Endothelial cell (in vitro differentiated cells): Measurements from ENCODE around the gene ZNF792. TPM values are rescaled to one million over a fixed set of nuclear protein-coding genes. Genes with fewer than 3 reads are reported as not detected.
A peak's percentile ranks its signal among the peaks of the same experiment; 100 is the strongest.

Experiments used
- DNase-seq: peaks from one replicate; pipeline ENCODE4 v3.0.0; 2021; ENCODE audit warnings: low spot score
- H3K27ac Mint-ChIP-seq: one replicate; pipeline ENCODE4 v1.8.0; 2021; ENCODE audit warnings: mixed read lengths, inconsistent platforms; ENCODE audit not compliant: unreplicated experiment
- H3K27me3 Mint-ChIP-seq: one replicate; pipeline ENCODE4 v1.8.0; 2021; ENCODE audit warnings: mild to moderate bottlenecking, moderate library complexity, mixed read lengths, inconsistent platforms; ENCODE audit not compliant: unreplicated experiment
- H3K36me3 Mint-ChIP-seq: one replicate; pipeline ENCODE4 v1.8.0; 2021; ENCODE audit warnings: mild to moderate bottlenecking, low read depth, mixed read lengths, inconsistent platforms; ENCODE audit not compliant: unreplicated experiment
- H3K4me1 Mint-ChIP-seq: one replicate; pipeline ENCODE4 v1.8.0; 2021; ENCODE audit warnings: mild to moderate bottlenecking, mixed read lengths, inconsistent platforms; ENCODE audit not compliant: unreplicated experiment
- H3K4me3 Mint-ChIP-seq: one replicate; pipeline ENCODE4 v1.8.0; 2021; ENCODE audit warnings: mild to moderate bottlenecking, mixed read lengths, inconsistent platforms; ENCODE audit not compliant: unreplicated experiment
- H3K9me3 Mint-ChIP-seq: one replicate; pipeline ENCODE4 v1.8.0; 2021; ENCODE audit warnings: mixed read lengths, inconsistent platforms; ENCODE audit not compliant: unreplicated experiment
- long read RNA-seq: library from polyadenylated mRNA; unstranded; transcript quantifications from one replicate; pipeline ENCODE4 v2.0.0, GENCODE V29; 2020; ENCODE audit not compliant: unreplicated experiment
- total RNA-seq: library from RNA; stranded (reverse); fragmentation: NEBNext Ultra II Directional; extraction: Animal tissue kit (Norgen Biotek cat#: 25700); gene quantifications from one replicate; pipeline ENCODE4 v1.2.1, GENCODE V29; 2021; ENCODE audit not compliant: unreplicated experiment
- TF ChIP-seq, protein P1 (sequence below): fragments of 200-600 bp; sonication (generic); IDR thresholded peaks from one replicate; pipeline ENCODE4 v1.5.0; 2021; ENCODE audit warnings: antibody characterized with exemption; ENCODE audit not compliant: unreplicated experiment

ZNF792 gene
- 68.6 TPM for total RNA-seq
- long read RNA-seq, transcript ZNF792-201 (4 exons, 3,888 nt): major isoform, 11 of 14 reads
- long read RNA-seq, partial matches to known transcripts: 0 of 14 reads
- long read RNA-seq, other reads (novel, unspliced or antisense): 3 of 14 reads

DNA sequence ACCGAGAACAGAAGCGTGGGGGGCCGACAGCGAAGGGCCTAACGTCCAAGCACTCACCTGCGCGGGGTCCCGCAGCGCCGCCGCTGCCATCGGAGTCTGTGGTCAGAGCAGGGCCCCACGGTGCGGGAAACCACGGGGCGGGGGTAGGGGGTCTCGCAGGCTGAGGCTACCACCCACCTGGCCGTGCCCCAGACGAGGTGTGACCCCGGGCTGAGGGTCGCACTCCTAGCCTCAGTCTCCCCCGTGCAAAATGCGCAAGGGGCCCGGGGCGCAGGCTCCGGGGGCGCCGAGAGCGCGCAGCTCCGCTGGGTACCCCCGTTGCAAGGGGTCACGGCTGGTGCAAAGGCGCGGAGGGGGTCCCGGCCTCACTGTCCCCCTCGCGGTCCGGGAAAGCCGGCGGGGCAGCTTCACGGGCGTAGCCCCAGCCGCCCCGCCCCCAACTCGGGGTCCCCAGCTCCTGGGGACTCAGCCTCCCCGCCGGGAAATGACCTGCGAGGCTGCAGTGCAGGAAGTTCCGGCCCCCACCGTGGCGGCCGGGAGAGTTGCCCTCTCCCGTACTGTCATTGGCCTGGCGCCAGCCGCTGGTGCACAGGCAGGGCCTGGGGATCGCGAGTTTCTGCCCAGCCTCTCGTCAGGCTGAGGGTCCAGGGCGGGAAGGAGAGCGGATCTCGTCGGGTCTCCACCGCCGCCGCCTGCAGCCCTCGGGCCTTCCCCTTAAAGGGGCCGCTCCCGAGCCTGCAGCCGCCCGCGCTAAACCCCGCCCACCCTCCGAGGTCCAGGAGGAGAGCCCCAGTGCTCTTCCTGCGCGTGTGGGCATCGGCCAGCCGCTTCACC is at the start of gene ZNF792:
Gene ZNF792 (minus strand): TSS at position 657 of the 834 bp plus-strand sequence. CDS start 567 bp downstream, at position 90.
- Mint-ChIP-seq H3K27me3 (peaks cover 44% of the 10 kb centered on the region), H3K4me1 (peaks cover 39% of the 10 kb centered on the region), H3K36me3 (peaks cover 60% of the 10 kb centered on the region), H3K9me3 (peaks cover 48% of the 10 kb centered on the region), H3K27ac (peak within 1 kb of the TSS; percentile 100), H3K4me3 (peak within 1 kb of the TSS; percentile 99)
- TF ChIP-seq, protein P1, sequence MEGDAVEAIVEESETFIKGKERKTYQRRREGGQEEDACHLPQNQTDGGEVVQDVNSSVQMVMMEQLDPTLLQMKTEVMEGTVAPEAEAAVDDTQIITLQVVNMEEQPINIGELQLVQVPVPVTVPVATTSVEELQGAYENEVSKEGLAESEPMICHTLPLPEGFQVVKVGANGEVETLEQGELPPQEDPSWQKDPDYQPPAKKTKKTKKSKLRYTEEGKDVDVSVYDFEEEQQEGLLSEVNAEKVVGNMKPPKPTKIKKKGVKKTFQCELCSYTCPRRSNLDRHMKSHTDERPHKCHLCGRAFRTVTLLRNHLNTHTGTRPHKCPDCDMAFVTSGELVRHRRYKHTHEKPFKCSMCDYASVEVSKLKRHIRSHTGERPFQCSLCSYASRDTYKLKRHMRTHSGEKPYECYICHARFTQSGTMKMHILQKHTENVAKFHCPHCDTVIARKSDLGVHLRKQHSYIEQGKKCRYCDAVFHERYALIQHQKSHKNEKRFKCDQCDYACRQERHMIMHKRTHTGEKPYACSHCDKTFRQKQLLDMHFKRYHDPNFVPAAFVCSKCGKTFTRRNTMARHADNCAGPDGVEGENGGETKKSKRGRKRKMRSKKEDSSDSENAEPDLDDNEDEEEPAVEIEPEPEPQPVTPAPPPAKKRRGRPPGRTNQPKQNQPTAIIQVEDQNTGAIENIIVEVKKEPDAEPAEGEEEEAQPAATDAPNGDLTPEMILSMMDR: no peak
- peak; percentile 87 for DNase-seq

DNA sequence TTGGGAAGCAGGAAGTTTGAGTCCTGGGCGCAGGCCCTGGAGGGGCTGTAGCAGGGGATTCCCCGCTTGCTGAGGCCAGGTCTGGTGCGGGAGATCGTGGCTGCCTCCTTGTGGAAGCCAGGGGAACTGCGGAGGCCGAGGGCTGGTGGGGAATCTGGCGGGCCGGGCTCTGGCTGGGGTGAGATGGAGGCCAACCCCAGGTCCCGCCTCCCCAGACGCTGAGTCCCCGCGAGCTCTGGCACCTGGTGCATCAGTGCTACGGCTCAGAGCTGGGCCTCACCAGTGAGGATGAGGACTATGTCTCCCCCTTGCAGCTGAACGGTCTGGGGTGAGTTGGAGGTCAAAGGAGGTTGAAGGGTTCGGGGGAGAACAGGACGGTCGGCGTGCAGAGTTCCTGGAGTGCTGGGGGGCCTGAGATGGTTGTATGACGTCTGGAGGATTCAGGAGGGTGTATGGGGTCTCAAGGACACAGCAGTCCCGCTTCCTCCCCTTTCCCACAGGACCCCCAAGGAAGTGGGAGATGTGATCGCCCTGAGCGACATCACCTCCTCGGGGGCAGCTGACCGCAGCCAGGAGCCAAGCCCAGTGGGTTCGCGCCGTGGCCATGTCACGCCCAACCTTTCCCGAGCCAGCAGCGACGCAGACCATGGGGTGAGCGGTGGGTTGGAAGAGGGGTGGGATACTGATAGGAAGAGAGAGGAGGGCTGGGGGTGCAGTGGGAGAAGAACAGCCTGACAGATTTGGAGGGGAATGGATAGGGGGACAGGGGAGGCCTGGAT is 49.2 kb upstream of the ZNF792 start:
- H3K4me1 Mint-ChIP-seq: peaks cover 14% of the 10 kb centered on the region
- DNase-seq: peak; percentile 80
- H3K9me3 Mint-ChIP-seq: no peaks in the 10 kb centered on the region
- no peak overlapping the region for H3K27ac Mint-ChIP-seq
- H3K36me3 Mint-ChIP-seq: peaks cover 51% of the 10 kb centered on the region
- H3K27me3 Mint-ChIP-seq: peaks cover 12% of the 10 kb centered on the region
- peak overlapping the region; percentile 63 for H3K4me3 Mint-ChIP-seq
- TF ChIP-seq, protein P1: peak; percentile 94

DNA sequence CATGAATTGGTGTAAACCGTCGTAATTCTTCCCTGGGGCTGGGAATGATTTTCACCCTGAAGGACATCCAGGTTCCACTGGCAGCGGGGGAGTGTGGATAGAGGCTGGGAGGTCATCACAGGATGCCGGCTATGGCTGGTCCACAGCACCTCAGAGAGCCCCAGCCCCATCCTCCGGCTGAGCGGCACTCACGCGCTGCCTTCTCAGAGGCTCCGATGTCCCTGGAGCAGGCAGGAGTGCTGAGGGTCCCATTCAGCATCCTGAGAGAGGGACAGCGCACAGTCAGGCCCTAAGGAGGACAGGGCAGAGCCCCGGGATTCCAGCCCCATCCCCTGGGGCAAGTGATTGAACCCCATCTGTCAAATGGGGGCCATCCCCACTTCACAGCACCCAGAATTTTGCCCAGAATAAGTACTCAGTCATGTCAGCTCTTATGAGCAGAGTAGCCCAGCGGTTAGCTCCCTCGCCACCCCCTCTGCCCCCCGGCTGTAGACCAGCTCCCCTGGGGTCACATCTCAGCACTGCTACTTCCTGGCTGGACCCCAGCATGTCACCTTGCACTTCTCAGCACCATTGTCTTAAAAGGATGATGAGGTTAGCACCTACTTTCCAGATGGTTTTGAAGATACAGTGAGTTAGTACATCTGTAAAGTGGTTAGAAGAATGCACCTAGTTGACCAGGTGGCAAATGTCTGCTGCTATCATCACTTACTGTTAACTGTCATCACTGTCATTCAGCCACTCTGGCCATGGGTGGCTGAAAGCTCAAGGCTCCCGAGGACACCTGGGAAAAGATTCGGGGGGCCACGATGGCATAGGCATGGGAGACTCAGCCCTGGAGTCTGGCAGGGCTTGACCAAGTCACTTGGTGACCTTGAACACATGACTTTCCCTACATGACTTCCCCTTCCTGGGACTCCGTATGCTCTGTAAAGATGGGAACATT is 48.0 kb upstream of the ZNF792 start:
- TF ChIP-seq, protein P1: no peak

DNA sequence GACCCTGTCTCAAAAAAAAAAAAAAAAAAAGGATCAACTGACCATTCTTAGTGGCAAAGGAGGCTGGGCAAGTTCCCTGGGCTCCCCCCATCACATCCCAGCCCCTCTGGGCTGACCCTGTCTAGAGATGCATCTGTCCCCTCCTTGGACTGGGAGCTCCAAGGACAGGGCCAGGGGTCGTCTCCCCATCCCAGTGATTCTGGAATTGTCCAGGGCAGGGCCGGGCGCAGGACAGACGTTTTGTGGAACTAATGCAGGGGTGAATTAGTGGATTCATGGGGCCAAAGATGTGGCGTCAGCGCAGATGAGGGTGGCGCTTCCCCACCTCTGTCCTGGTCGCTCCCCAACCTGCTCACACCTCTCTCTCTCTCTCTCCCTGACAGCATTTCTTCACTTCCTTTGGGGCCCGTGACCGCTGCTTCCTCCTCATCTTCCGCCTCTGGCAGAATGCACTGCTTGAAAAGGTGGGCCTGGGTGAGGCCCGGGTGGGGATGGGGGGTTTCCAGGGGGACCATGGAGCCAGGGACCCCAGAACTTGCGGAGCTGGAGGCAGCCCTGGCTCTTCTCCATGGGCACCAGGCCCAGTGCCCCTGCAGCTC is 47.2 kb upstream of the ZNF792 start:
- H3K27ac Mint-ChIP-seq: no peak overlapping the region

More for the DNA sequence above, 48.0 kb upstream of the ZNF792 start:
- Mint-ChIP-seq H3K4me1 (peaks cover 14% of the 10 kb centered on the region), H3K36me3 (peaks cover 40% of the 10 kb centered on the region), H3K9me3 (no peaks in the 10 kb centered on the region), H3K27ac (peak overlapping the region; percentile 40), H3K27me3 (peaks cover 7% of the 10 kb centered on the region), H3K4me3 (peak overlapping the region; percentile 56)
- no peak for DNase-seq

More for the DNA sequence above, 47.2 kb upstream of the ZNF792 start:
- Mint-ChIP-seq H3K9me3 (no peaks in the 10 kb centered on the region), H3K36me3 (peaks cover 48% of the 10 kb centered on the region), H3K27me3 (peaks cover 8% of the 10 kb centered on the region), H3K4me1 (peaks cover 14% of the 10 kb centered on the region), H3K4me3 (no peak overlapping the region)
- DNase-seq: no peak
- TF ChIP-seq, protein P1: no peak
